NB4 (cell line): ENCODE measurements around the gene STON2.

Experiments
- CTCF ChIP-seq: IDR thresholded peaks from one replicate; pipeline ENCODE4 v1.5.1; 2012; ENCODE audit warnings: low read depth, low read length
- MAX ChIP-seq: IDR thresholded peaks from 2 replicates; pipeline ENCODE4 v1.6.1; 2011; ENCODE audit warnings: low read depth, low read length
- POLR2A ChIP-seq: IDR thresholded peaks from 2 replicates; pipeline ENCODE4 v1.6.1; 2011; ENCODE audit warnings: mild to moderate bottlenecking; ENCODE audit not compliant: insufficient read length; ENCODE audit errors: extremely low read depth

GRCh38 chr14:81319314-81319713 is 80.8 kb downstream of the STON2 start:
- TF ChIP-seq CTCF: no peak
- TF ChIP-seq POLR2A: no peak
- no peak for TF ChIP-seq MAX
